Osteoblast (primary cell): ENCODE data around the gene TM4SF1. TPM values are rescaled to one million over a fixed set of nuclear protein-coding genes. Genes with fewer than 3 reads are reported as not detected.

Experiments used
- DNase-seq: peaks from one replicate; pipeline ENCODE4 v3.0.0; 2011; ENCODE audit warnings: low spot score, mixed read lengths; ENCODE audit not compliant: insufficient read length; ENCODE audit errors: missing footprints
- H2AFZ ChIP-seq: 2 replicates; pipeline ENCODE4 v1.6.0; 2011; ENCODE audit warnings: mild to moderate bottlenecking, low read length
- H3K27ac ChIP-seq: 2 replicates; pipeline ENCODE4 v1.5.1; 2011; ENCODE audit warnings: mild to moderate bottlenecking, low read depth, low read length, moderate library complexity
- H3K27me3 ChIP-seq: 2 replicates; pipeline ENCODE4 v1.6.0; 2012; ENCODE audit warnings: mild to moderate bottlenecking, control low read depth, inconsistent platforms, low read length, moderate library complexity; ENCODE audit not compliant: insufficient read depth
- H3K36me3 ChIP-seq: 2 replicates; pipeline ENCODE4 v1.5.1; 2011; ENCODE audit warnings: mild to moderate bottlenecking, low read length, control low read depth, moderate library complexity; ENCODE audit not compliant: insufficient read depth
- H3K4me1 ChIP-seq: 2 replicates; pipeline ENCODE4 v1.5.1; 2011; ENCODE audit warnings: mild to moderate bottlenecking, low read length, control low read depth, moderate library complexity; ENCODE audit not compliant: insufficient read depth
- H3K4me2 ChIP-seq: 2 replicates; pipeline ENCODE4 v1.6.0; 2011; ENCODE audit warnings: mild to moderate bottlenecking, low read length; ENCODE audit not compliant: insufficient read depth
- H3K4me3 ChIP-seq: fragments of 200-600 bp; sonication (generic); 3 replicates; pipeline ENCODE4 v1.5.1; 2012; ENCODE audit warnings: mild to moderate bottlenecking, low read length, inconsistent platforms; ENCODE audit not compliant: insufficient read depth
- H3K79me2 ChIP-seq: 2 replicates; pipeline ENCODE4 v1.6.0; 2012; ENCODE audit warnings: mild to moderate bottlenecking, low read length, control low read depth, inconsistent platforms; ENCODE audit not compliant: insufficient read depth
- H3K9me3 ChIP-seq: 2 replicates; pipeline ENCODE4 v1.5.1; 2011; ENCODE audit warnings: low read depth, low read length, control low read depth
- H4K20me1 ChIP-seq: 2 replicates; pipeline ENCODE4 v1.6.0; 2012; ENCODE audit warnings: mild to moderate bottlenecking, low read length, control low read depth; ENCODE audit not compliant: insufficient read depth
- CTCF ChIP-seq: IDR thresholded peaks from 2 replicates; pipeline ENCODE4 v1.5.1; 2011; ENCODE audit warnings: mild to moderate bottlenecking, low read depth, low read length, moderate library complexity; ENCODE audit errors: extremely low read depth
- total RNA-seq: library from RNA; depleted of rRNA; stranded (reverse); fragments of >200 nt; gene quantifications from 2 replicates; pipeline ENCODE4 v1.2.3, GENCODE V29; 2012

The TM4SF1 gene
- total RNA-seq, 1 donor = 210 TPM

GRCh38 chr3:149419816-149420215 lies 42.4 kb upstream of the TM4SF1 start:
- H4K20me1 ChIP-seq = no peaks in the 10 kb centered on the region
- no peaks in the 10 kb centered on the region for H3K79me2 ChIP-seq
- H3K27ac ChIP-seq = no peak overlapping the region
- H3K4me2 ChIP-seq = no peak overlapping the region
- H3K36me3 ChIP-seq = no peaks in the 10 kb centered on the region
- no peak for DNase-seq
- H3K27me3 ChIP-seq = no peaks in the 10 kb centered on the region
- TF ChIP-seq CTCF = no peak
- no peak overlapping the region for H3K4me3 ChIP-seq
- H2AFZ ChIP-seq = no peak overlapping the region
- peaks cover 13% of the 10 kb centered on the region for H3K4me1 ChIP-seq
- no peaks in the 10 kb centered on the region for H3K9me3 ChIP-seq

- H2AFZ ChIP-seq = no peak overlapping the region
- H3K4me2 ChIP-seq = no peak overlapping the region
- no peaks in the 10 kb centered on the region for H3K9me3 ChIP-seq
- H3K27ac ChIP-seq = no peak overlapping the region
- no peak for DNase-seq
- H3K27me3 ChIP-seq = no peaks in the 10 kb centered on the region
- no peak overlapping the region for H3K4me3 ChIP-seq
- H4K20me1 ChIP-seq = no peaks in the 10 kb centered on the region
- no peak for TF ChIP-seq CTCF
- H3K79me2 ChIP-seq = no peaks in the 10 kb centered on the region
- no peaks in the 10 kb centered on the region for H3K36me3 ChIP-seq
- peaks cover 13% of the 10 kb centered on the region for H3K4me1 ChIP-seq
Measured at GRCh38 chr3:149417727-149418126, 40.3 kb upstream of the TM4SF1 start.

- TF ChIP-seq CTCF = no peak
- H3K4me2 ChIP-seq = no peak overlapping the region
- no peak overlapping the region for H3K27ac ChIP-seq
- H4K20me1 ChIP-seq = no peaks in the 10 kb centered on the region
- DNase-seq = no peak
- no peaks in the 10 kb centered on the region for H3K36me3 ChIP-seq
- no peaks in the 10 kb centered on the region for H3K27me3 ChIP-seq
- H3K9me3 ChIP-seq = no peaks in the 10 kb centered on the region
- H3K4me1 ChIP-seq = peaks cover 13% of the 10 kb centered on the region
- H2AFZ ChIP-seq = no peak overlapping the region
- no peaks in the 10 kb centered on the region for H3K79me2 ChIP-seq
- no peak overlapping the region for H3K4me3 ChIP-seq
Measured at GRCh38 chr3:149417174-149417573, 39.7 kb upstream of the TM4SF1 start.

- peaks cover 13% of the 10 kb centered on the region for H3K4me1 ChIP-seq
- H3K27me3 ChIP-seq = no peaks in the 10 kb centered on the region
- H2AFZ ChIP-seq = no peak overlapping the region
- no peaks in the 10 kb centered on the region for H3K9me3 ChIP-seq
- H3K4me2 ChIP-seq = no peak overlapping the region
- H3K36me3 ChIP-seq = no peaks in the 10 kb centered on the region
- DNase-seq = no peak
- no peak overlapping the region for H3K27ac ChIP-seq
- no peak for TF ChIP-seq CTCF
- no peak overlapping the region for H3K4me3 ChIP-seq
- H4K20me1 ChIP-seq = no peaks in the 10 kb centered on the region
- H3K79me2 ChIP-seq = no peaks in the 10 kb centered on the region
Measured at GRCh38 chr3:149415484-149415883, 38.0 kb upstream of the TM4SF1 start.
